Osteocyte (in vitro differentiated cells): ENCODE data around the gene GPC1. TPM values are rescaled to one million over a fixed set of nuclear protein-coding genes. Genes with fewer than 3 reads are reported as not detected.

ENCODE experiments used
- DNase-seq: peaks from one replicate; pipeline ENCODE4 v3.0.0; 2021; ENCODE audit warnings: mixed read lengths; ENCODE audit not compliant: unreplicated experiment; ENCODE audit errors: extremely low spot score
- H3K27ac Mint-ChIP-seq: one replicate; pipeline ENCODE4 v1.8.0; 2021; ENCODE audit warnings: mild to moderate bottlenecking, mixed read lengths; ENCODE audit not compliant: unreplicated experiment
- H3K27me3 Mint-ChIP-seq: one replicate; pipeline ENCODE4 v1.8.0; 2021; ENCODE audit warnings: mixed read lengths; ENCODE audit not compliant: unreplicated experiment
- H3K36me3 Mint-ChIP-seq: one replicate; pipeline ENCODE4 v1.8.0; 2021; ENCODE audit warnings: mixed read lengths; ENCODE audit not compliant: unreplicated experiment
- H3K4me1 Mint-ChIP-seq: one replicate; pipeline ENCODE4 v1.8.0; 2021; ENCODE audit warnings: mixed read lengths; ENCODE audit not compliant: unreplicated experiment
- H3K4me3 Mint-ChIP-seq: one replicate; pipeline ENCODE4 v1.8.0; 2021; ENCODE audit warnings: mild to moderate bottlenecking, moderate library complexity, mixed read lengths; ENCODE audit not compliant: unreplicated experiment
- H3K9me3 Mint-ChIP-seq: one replicate; pipeline ENCODE4 v1.8.0; 2021; ENCODE audit warnings: mixed read lengths; ENCODE audit not compliant: unreplicated experiment
- CTCF ChIP-seq: fragments of 200-600 bp; sonication (generic); IDR thresholded peaks from 2 replicates; pipeline ENCODE4 v1.5.0; 2021; ENCODE audit warnings: antibody characterized with exemption, mild to moderate bottlenecking, moderate library complexity
- total RNA-seq: library from RNA; stranded (reverse); gene quantifications from 2 replicates; pipeline ENCODE4 v1.2.1, GENCODE V29; 2021

GPC1 gene
- total RNA-seq, 1 donor from 2014 or later: 148 TPM

GRCh38 chr2:240510513-240511210, 75.2 kb downstream of the GPC1 start:
- H3K27ac Mint-ChIP-seq: no peak overlapping the region
- H3K4me3 Mint-ChIP-seq: no peak overlapping the region

GRCh38 chr2:240511351-240512108, 76.1 kb downstream of the GPC1 start:
- Mint-ChIP-seq H3K4me3 (no peak overlapping the region), H3K27ac (no peak overlapping the region), H3K4me1 (peaks cover 5% of the 10 kb centered on the region), H3K27me3 (no peaks in the 10 kb centered on the region), H3K36me3 (peaks cover 14% of the 10 kb centered on the region), H3K9me3 (no peaks in the 10 kb centered on the region)
- TF ChIP-seq CTCF: no peak
- peak; percentile 75 for DNase-seq

More at GRCh38 chr2:240510513-240511210, 75.2 kb downstream of the GPC1 start:
- H3K27me3 Mint-ChIP-seq: no peaks in the 10 kb centered on the region
- H3K9me3 Mint-ChIP-seq: no peaks in the 10 kb centered on the region
- TF ChIP-seq CTCF: no peak
- DNase-seq: peak; percentile 80
- H3K36me3 Mint-ChIP-seq: peaks cover 15% of the 10 kb centered on the region
- H3K4me1 Mint-ChIP-seq: peaks cover 5% of the 10 kb centered on the region

- no peak overlapping the region for H3K4me3 Mint-ChIP-seq
- H3K36me3 Mint-ChIP-seq: peaks cover 14% of the 10 kb centered on the region
- H3K27me3 Mint-ChIP-seq: no peaks in the 10 kb centered on the region
- TF ChIP-seq CTCF: no peak
- peaks cover 5% of the 10 kb centered on the region for H3K4me1 Mint-ChIP-seq
- no peak overlapping the region for H3K27ac Mint-ChIP-seq
- no peaks in the 10 kb centered on the region for H3K9me3 Mint-ChIP-seq
- DNase-seq: peak; percentile 67
Measured at GRCh38 chr2:240512109-240512485, 76.6 kb downstream of the GPC1 start.

GRCh38 chr2:240512666-240513535, 77.4 kb downstream of the GPC1 start:
- Mint-ChIP-seq H3K27me3 (no peaks in the 10 kb centered on the region), H3K27ac (no peak overlapping the region), H3K4me1 (peaks cover 5% of the 10 kb centered on the region), H3K9me3 (no peaks in the 10 kb centered on the region), H3K4me3 (no peak overlapping the region), H3K36me3 (peaks cover 14% of the 10 kb centered on the region)
- DNase-seq: peak; percentile 79
- no peak for TF ChIP-seq CTCF
